HEK293T (cell line): Measurements from ENCODE around the gene PRKG1.

Source experiments
- CTCF ChIA-PET: fragments of 350-600 bp; formaldehyde crosslinking; extraction: SDS; loops from one replicate; lab custom pipeline; 2021; ENCODE audit warnings: antibody characterized with exemption, inconsistent platforms; lab: Yijun Ruan, JAX
- POLR2A ChIA-PET: fragments of 350-600 bp; formaldehyde crosslinking; extraction: SDS; loops from one replicate; lab custom pipeline; 2020; ENCODE audit warnings: antibody characterized with exemption, inconsistent platforms; lab: Yijun Ruan, JAX
- DNase-seq: peaks from one replicate; pipeline ENCODE4 v3.0.0; 2012; ENCODE audit warnings: mixed read lengths; ENCODE audit errors: extremely low spot score
- ARNT ChIP-seq: fragments of 450-650 bp; IDR thresholded peaks from 2 replicates; pipeline ENCODE4 v1.6.1; 2017; ENCODE audit warnings: mild to moderate bottlenecking
- BHLHE40 ChIP-seq: fragments of 450-650 bp; IDR thresholded peaks from 2 replicates; pipeline ENCODE4 v1.6.1; 2016; ENCODE audit warnings: mild to moderate bottlenecking, moderate library complexity, borderline replicate concordance
- CTBP1 ChIP-seq: fragments of 450-650 bp; IDR thresholded peaks from 2 replicates; pipeline ENCODE4 v1.6.1; 2016; ENCODE audit warnings: borderline replicate concordance
- ELF4 ChIP-seq: fragments of 450-650 bp; IDR thresholded peaks from 2 replicates; pipeline ENCODE4 v1.6.1; 2017; ENCODE audit warnings: antibody characterized with exemption
- FOXA1 ChIP-seq: fragments of 450-650 bp; IDR thresholded peaks from 2 replicates; pipeline ENCODE4 v1.6.1; 2016; ENCODE audit warnings: mild to moderate bottlenecking
- FOXK2 ChIP-seq: fragments of 450-650 bp; IDR thresholded peaks from 2 replicates; pipeline ENCODE4 v1.6.1; 2016; ENCODE audit warnings: mild to moderate bottlenecking
- FOXM1 ChIP-seq: fragments of 450-650 bp; IDR thresholded peaks from 2 replicates; pipeline ENCODE4 v1.6.1; 2017; ENCODE audit warnings: mild to moderate bottlenecking, borderline replicate concordance
- HDGF ChIP-seq: fragments of 450-650 bp; IDR thresholded peaks from 2 replicates; pipeline ENCODE4 v1.6.1; 2017; ENCODE audit warnings: antibody characterized with exemption, borderline replicate concordance
- L3MBTL2 ChIP-seq: fragments of 450-650 bp; conservative IDR thresholded peaks from 2 replicates; pipeline ENCODE4 v1.6.1; 2016; ENCODE audit warnings: mild to moderate bottlenecking
- LEF1 ChIP-seq: fragments of 450-650 bp; IDR thresholded peaks from 2 replicates; pipeline ENCODE4 v1.6.1; 2017; ENCODE audit warnings: mild to moderate bottlenecking, borderline replicate concordance
- NFRKB ChIP-seq: fragments of 450-650 bp; IDR thresholded peaks from 2 replicates; pipeline ENCODE4 v1.6.1; 2016; ENCODE audit warnings: mild to moderate bottlenecking, moderate library complexity
- SP1 ChIP-seq: fragments of 450-650 bp; IDR thresholded peaks from 2 replicates; pipeline ENCODE4 v1.6.1; 2017
- SUZ12 ChIP-seq: fragments of 450-650 bp; IDR thresholded peaks from 2 replicates; pipeline ENCODE4 v1.6.1; 2016; ENCODE audit warnings: mild to moderate bottlenecking
- TARDBP ChIP-seq: fragments of 450-650 bp; IDR thresholded peaks from 2 replicates; pipeline ENCODE4 v1.6.1; 2016
- ZNF384 ChIP-seq: fragments of 450-650 bp; IDR thresholded peaks from 2 replicates; pipeline ENCODE4 v1.6.1; 2016
- TF ChIP-seq, protein P1 (sequence below): fragments of 450-650 bp; IDR thresholded peaks from 2 replicates; pipeline ENCODE4 v1.6.1; 2016

PRKG1 gene

DNA sequence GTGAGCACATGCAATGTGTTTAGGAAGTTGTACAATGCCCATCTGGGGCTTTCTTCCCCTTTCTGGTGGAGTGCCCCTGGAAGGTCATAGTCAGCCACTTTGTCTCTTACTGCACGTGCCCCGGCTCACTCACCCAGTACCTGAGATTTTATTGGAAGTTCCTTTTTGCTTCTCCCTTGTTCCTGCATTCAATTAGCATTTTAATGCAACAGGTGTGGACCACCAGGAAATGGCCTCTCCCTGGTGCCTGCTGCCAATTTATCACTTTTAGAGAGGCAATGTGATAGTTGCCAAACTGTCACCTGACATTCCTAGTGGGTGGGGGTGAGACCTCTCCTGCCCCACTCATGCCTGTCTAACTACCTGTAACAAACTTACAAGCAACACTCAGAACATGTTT lies 946.4 kb downstream of the PRKG1 start:
- TF ChIP-seq NFRKB: no peak
- TF ChIP-seq HDGF: no peak
- TF ChIP-seq TARDBP: no peak
- no peak for TF ChIP-seq SUZ12
- TF ChIP-seq FOXM1: no peak
- no peak for TF ChIP-seq ARNT
- TF ChIP-seq L3MBTL2: no peak
- no peak for DNase-seq
- ChIA-PET POLR2A (no interaction called here), CTCF (no interaction called here)

DNA sequence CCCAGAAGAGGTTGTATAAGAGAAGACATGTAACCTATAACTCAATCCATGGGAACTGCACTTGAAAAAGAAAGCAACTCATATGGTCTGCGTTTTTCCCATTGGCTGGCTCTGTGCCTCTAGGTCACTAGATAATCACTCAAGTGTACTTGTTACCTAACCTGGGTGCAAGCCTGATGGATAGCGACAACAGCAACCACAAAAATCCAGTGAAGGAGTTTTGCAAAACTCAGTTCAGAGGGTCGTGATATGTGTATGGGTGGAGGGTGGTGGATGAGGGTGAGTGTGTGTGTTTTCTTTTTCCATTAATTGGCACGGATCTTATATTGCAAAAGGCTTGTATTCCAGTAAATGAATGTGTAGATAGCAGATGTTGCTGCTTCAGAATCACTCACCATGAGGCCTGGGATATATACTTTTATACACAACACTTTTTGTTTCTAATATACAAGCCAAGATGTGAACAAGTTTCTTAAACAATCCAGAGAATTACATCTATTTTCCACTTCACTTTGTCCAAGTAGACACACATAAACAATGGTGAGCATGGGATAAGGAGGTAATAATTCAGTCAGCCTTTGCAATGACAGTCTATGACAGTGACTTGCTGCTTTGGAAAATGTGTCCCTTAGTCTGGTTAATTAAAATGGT lies 952.9 kb downstream of the PRKG1 start:
- TF ChIP-seq FOXA1 (no peak), FOXM1 (no peak), NFRKB (no peak), L3MBTL2 (no peak), HDGF (no peak), SP1 (no peak), FOXK2 (no peak), CTBP1 (no peak), BHLHE40 (no peak), LEF1 (no peak), SUZ12 (no peak), TARDBP (no peak), ELF4 (no peak), ARNT (no peak), ZNF384 (no peak)
- TF ChIP-seq, protein P1, sequence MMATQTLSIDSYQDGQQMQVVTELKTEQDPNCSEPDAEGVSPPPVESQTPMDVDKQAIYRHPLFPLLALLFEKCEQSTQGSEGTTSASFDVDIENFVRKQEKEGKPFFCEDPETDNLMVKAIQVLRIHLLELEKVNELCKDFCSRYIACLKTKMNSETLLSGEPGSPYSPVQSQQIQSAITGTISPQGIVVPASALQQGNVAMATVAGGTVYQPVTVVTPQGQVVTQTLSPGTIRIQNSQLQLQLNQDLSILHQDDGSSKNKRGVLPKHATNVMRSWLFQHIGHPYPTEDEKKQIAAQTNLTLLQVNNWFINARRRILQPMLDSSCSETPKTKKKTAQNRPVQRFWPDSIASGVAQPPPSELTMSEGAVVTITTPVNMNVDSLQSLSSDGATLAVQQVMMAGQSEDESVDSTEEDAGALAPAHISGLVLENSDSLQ: no peak
- POLR2A ChIA-PET: no interaction called here
- DNase-seq: no peak
- CTCF ChIA-PET: no interaction called here

DNA sequence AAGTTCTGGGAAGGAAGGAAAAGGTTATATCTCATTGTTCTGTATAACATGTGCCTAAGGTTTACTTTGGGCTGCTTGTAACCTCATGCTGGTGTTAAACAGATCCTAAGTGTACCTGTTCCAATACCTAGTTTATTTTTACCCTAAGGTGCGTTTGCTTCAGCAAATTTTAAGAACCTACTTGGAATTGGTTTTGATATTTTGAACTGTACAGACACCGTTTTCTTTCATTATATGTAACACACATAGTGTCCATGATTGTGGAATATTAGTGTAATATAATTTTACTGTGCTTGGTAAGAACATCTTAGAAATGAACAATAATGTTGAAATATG lies 954.2 kb downstream of the PRKG1 start:
- CTCF ChIA-PET: no interaction called here
- TF ChIP-seq ZNF384: no peak
- TF ChIP-seq SUZ12: no peak
- no peak for TF ChIP-seq BHLHE40
- TF ChIP-seq, protein P1: no peak
- no peak for TF ChIP-seq SP1
- no peak for TF ChIP-seq CTBP1
- TF ChIP-seq LEF1: no peak
- POLR2A ChIA-PET: no interaction called here
- no peak for DNase-seq

DNA sequence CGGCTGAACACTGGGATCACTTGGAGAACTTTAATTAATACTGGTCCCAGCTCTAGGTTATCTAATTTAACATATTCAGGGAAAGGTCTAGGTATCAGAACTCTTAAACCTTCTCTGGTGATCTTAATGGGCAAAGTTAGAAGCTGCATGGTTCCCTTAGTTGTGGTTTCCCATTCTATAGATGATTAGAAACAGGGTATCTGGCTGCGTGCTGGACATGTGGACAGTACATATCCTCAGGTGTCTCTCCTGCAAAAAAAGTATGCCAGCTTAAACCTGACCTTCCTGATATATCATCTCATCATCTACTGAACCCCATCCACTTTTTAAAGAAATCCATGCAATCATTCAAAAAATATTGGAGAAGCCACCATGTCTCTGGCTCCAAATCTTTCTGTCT lies 955.3 kb downstream of the PRKG1 start:
- POLR2A ChIA-PET: no interaction called here
- no peak for TF ChIP-seq TARDBP
- TF ChIP-seq FOXK2: no peak
- no peak for TF ChIP-seq ELF4
- CTCF ChIA-PET: interaction anchor here (0.7 to 0.9 kb wide), 2 partner anchors 11 to 24 kb away, joined by 3 read pairs; no protein-coding TSS in a partner anchor
- no peak for DNase-seq

DNA sequence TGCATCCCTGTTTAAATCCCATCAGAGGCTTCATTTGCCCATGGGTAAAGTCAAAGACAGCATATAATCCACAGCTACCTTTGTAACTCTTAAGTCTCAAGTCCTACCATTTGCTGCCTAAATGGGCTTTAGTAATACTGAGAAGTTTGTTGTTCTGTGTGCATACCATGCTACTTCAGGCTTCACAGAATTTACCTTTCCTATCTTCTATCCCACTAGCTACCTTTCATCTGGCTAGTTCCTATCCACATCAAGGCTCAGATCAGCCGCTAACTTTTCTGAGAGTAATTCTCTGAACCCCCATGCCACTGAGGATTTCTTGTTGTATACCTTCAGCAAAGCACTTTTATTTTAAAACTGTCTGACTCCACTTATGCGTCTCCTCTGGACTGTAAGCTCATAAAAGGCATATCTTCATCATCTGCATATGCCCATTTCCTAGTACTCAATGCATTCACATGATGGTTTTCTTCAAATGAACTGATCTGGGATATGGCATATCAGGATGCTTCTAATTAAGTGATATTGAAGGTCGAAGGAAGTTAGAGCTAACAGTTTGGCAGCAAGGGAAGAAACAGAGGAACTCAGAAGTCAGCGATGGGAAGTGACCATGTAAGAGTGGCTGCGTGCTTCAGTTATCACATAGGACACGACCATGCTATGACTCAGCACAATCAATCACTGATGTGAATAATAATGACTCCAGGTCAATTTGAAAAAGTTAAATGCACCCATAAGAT lies 955.9 kb downstream of the PRKG1 start:
- TF ChIP-seq ELF4 (no peak), FOXM1 (no peak)
- CTCF ChIA-PET: interaction anchor here (0.7 kb wide), 1 partner anchor 11 kb away, joined by 3 read pairs; no protein-coding TSS in a partner anchor
- DNase-seq: no peak
- POLR2A ChIA-PET: no interaction called here

DNA sequence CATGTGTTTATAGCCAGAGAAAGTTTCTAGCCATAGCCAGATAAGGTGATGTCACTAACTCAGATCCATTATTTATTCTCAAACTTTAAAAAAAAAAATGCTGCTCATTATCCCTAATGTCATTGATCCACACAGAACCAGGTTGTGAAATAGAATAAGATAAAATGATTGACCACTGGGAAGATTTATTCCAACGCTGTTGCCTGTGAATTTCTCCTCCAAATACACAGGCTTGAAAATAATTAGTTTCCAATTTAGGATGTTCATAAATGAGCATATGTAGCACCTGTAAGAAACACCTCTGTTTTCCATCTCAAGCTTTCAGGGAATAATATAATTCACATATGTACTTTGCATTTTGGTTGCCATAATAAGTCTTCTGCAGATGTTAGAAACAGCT lies 956.7 kb downstream of the PRKG1 start:
- ChIA-PET POLR2A (no interaction called here), CTCF (no interaction called here)
- DNase-seq: no peak
- TF ChIP-seq ZNF384 (no peak), TARDBP (no peak), BHLHE40 (no peak), SUZ12 (no peak), FOXM1 (no peak), FOXA1 (no peak), ARNT (no peak), CTBP1 (no peak), FOXK2 (no peak), SP1 (no peak), ELF4 (no peak), LEF1 (no peak), NFRKB (no peak)
- TF ChIP-seq, protein P1: no peak

DNA sequence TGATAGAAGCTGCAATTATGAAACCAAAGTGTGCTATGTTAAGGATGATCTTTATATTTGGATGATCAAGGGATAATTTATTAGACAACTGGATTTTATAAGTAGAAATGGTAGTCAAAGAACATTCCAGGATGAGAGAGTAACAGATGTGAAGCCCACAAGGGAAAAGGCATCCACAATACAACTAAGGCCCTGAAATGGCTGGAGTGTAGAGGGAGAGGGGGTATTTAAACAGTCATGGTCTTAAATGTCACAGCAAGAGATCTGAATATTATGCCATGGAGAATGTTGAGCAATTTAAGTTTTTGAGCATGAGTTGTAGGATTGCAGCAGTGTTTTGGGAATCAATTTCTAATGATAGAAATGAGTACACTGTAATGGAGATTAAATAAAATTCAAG lies 957.5 kb downstream of the PRKG1 start:
- DNase-seq: no peak
- ChIA-PET CTCF (no interaction called here), POLR2A (no interaction called here)
- TF ChIP-seq, protein P1: no peak
- TF ChIP-seq SUZ12 (no peak), CTBP1 (no peak), FOXA1 (no peak), SP1 (no peak), HDGF (no peak), ZNF384 (no peak), NFRKB (no peak), BHLHE40 (no peak)
